BLaER1 (cell line): ENCODE measurements around the gene CBFA2T2.
A peak's percentile ranks its signal among the peaks of the same experiment; 100 is the strongest.
"Not testable (repeated sequence)": the region's sequence is repeated elsewhere in the genome, so short reads cannot be mapped to it uniquely, and the experiment has no call there.

Experiments
- H3K27ac ChIP-seq: shearing (Covaris generic); formaldehyde crosslinking; 2 replicates; pipeline ENCODE4 v1.8.1; 2022
- H3K27me3 ChIP-seq: shearing (Covaris generic); formaldehyde crosslinking; 2 replicates; pipeline ENCODE4 v1.8.1; 2022
- H3K36me3 ChIP-seq: shearing (Covaris generic); formaldehyde crosslinking; 2 replicates; pipeline ENCODE4 v1.8.1; 2022
- H3K4me1 ChIP-seq: shearing (Covaris generic); formaldehyde crosslinking; 2 replicates; pipeline ENCODE4 v1.8.1; 2022
- H3K4me2 ChIP-seq: shearing (Covaris generic); formaldehyde crosslinking; 2 replicates; pipeline ENCODE4 v1.8.1; 2022
- H3K4me3 ChIP-seq: shearing (Covaris generic); formaldehyde crosslinking; 2 replicates; pipeline ENCODE4 v1.8.1; 2022
- H3K9ac ChIP-seq: shearing (Covaris generic); formaldehyde crosslinking; 2 replicates; pipeline ENCODE4 v1.8.1; 2022
- H3K9me3 ChIP-seq: shearing (Covaris generic); formaldehyde crosslinking; 2 replicates; pipeline ENCODE4 v1.8.1; 2022
- H4K20me1 ChIP-seq: shearing (Covaris generic); formaldehyde crosslinking; 2 replicates; pipeline ENCODE4 v1.8.1; 2022
- Cebpa-rat ChIP-seq: shearing (Covaris generic); IDR thresholded peaks from 2 replicates; pipeline ENCODE4 v1.8.1; 2022

The CBFA2T2 gene

DNA sequence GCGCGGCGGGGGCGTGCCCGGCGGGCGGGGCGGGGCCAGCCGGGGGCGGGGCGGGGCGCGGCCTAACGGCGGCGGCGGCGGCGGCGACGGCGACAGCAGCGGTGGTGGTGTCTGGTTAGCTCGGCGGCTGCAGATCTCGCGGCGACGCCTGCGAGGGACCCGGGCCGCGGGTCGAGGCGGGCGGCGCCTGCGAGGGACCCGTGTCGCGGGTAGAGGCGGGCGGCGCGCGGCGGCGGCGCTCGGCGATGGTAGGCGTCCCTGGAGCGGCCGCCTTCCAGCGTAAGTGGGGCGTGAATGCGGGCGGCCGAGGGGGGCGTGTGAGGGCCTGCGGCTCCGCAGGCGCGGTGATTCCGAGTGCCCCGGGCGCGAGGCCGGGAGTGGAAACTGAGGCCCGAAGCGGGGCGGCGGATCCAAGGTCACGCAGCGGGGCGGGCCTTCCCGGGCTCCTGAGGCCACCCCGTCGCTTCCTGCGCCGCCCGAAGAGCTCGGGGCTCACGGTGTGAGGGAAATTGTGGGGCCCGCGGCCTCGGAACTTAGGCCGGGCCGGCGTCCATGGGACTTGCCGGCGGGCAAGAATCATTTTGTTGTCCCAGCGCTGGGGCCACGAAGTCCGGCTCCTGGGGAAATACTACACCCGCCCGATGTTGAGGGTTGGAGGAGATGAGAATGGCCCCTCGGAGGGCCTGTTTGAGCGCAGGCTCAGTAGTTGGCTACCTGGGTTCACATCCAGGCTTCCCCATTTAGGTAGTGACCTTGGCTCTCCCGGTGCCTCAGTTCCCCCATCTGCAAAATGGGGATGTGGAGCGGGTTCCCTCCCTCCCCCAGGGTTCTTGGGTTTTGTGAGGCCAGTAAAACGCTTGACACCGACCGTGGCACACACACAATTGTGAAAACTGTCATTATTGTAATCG is at the start of gene CBFA2T2:
Gene CBFA2T2 (plus strand): TSS at position 74 of the 911 bp plus-strand sequence. CDS start 172 bp downstream, at position 246.
- Histone ChIP-seq H3K36me3 (peaks cover 6% of the 10 kb centered on the region), H3K27ac (peak within 1 kb of the TSS; percentile 79), H4K20me1 (peaks cover 36% of the 10 kb centered on the region), H3K9ac (peak within 1 kb of the TSS; percentile 85), H3K4me2 (peak within 1 kb of the TSS; percentile 94), H3K27me3 (no peaks in the 10 kb centered on the region), H3K9me3 (no peaks in the 10 kb centered on the region), H3K4me3 (peak within 1 kb of the TSS; percentile 90), H3K4me1 (peaks cover 40% of the 10 kb centered on the region)
- TF ChIP-seq Cebpa-rat, result no peak

DNA sequence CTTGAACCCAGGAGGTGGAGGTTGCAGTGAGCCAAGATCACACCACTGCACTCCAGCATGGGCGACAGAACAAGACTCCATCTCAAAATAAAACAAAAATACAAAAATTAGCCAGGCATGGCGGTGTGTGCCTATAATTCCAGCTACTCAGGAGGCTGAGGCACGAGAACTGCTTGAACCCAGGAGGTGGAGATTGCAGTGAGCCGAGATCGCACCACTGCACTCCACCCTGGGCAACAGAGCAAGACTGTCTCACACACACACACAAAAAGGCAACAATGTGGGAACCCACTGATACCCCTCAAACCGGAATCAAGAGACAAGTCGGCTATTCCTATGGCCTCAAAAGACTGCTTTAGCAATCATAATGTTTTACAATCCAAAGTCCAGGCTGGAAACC is 49.3 kb upstream of the CBFA2T2 start:
- not testable (repeated sequence) for H3K27me3 ChIP-seq, H4K20me1 ChIP-seq, H3K9me3 ChIP-seq, H3K4me3 ChIP-seq
- H3K36me3 ChIP-seq, result peaks cover 31% of the 10 kb centered on the region
- H3K4me1 ChIP-seq, result peaks cover 73% of the 10 kb centered on the region
- peak overlapping the region; percentile 18; the same call in 1 of the 2 replicates for H3K9ac ChIP-seq
- H3K27ac ChIP-seq, result peak overlapping the region; percentile 28; the same call in 1 of the 2 replicates
- H3K4me2 ChIP-seq, result peak overlapping the region; percentile 92

DNA sequence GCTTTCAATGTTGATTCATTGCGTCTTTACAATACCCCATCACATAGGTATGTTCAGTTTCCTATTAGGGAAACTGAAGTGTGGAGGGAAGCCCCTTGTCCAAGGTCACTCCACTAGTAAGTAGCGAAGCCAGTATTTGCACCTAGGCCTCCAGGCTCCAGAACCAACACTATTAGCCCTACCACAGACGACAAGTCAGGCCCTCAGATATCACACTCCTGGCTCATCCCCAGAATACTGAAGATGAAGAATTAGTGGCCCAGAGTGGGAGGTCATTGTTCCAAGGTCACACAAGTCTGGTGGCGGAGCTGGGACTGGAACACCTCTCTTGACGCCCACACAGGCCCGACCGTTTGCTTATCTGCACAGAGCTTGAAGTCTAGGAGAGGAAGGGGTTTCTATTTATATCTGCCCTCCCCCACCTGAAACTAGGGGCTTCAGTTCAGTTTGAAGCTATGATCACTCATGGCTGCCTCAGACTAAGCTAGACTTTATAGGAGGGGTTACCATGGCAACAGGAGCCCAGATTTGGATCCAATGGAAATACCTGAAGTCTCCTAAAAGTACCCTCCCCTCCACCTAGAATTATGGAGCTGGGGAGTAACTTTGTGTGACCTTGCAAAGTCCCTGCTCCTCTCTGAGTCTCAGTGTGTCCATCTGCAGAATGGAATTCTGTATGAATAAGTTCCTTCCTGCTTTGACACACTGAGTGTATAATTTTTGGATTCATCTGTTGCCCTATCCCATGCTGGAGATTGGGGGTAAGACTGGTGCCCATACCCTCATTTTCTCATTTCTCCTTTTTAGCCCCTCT is 48.5 kb upstream of the CBFA2T2 start:
- 0 out of 2 replicates have a peak overlapping the region, but pooled peaks have one; percentile 89 for H3K4me3 ChIP-seq
- no peak for TF ChIP-seq Cebpa-rat
- H3K36me3 ChIP-seq, result peaks cover 23% of the 10 kb centered on the region
- peaks cover 81% of the 10 kb centered on the region for H3K4me1 ChIP-seq
- H3K27me3 ChIP-seq, result no peaks in the 10 kb centered on the region
- peak overlapping the region; percentile 92 for H3K4me2 ChIP-seq
- H4K20me1 ChIP-seq, result no peaks in the 10 kb centered on the region
- peak overlapping the region; percentile 18; the same call in 1 of the 2 replicates for H3K9ac ChIP-seq
- peak overlapping the region; percentile 28; the same call in 1 of the 2 replicates for H3K27ac ChIP-seq
- H3K9me3 ChIP-seq, result no peaks in the 10 kb centered on the region

DNA sequence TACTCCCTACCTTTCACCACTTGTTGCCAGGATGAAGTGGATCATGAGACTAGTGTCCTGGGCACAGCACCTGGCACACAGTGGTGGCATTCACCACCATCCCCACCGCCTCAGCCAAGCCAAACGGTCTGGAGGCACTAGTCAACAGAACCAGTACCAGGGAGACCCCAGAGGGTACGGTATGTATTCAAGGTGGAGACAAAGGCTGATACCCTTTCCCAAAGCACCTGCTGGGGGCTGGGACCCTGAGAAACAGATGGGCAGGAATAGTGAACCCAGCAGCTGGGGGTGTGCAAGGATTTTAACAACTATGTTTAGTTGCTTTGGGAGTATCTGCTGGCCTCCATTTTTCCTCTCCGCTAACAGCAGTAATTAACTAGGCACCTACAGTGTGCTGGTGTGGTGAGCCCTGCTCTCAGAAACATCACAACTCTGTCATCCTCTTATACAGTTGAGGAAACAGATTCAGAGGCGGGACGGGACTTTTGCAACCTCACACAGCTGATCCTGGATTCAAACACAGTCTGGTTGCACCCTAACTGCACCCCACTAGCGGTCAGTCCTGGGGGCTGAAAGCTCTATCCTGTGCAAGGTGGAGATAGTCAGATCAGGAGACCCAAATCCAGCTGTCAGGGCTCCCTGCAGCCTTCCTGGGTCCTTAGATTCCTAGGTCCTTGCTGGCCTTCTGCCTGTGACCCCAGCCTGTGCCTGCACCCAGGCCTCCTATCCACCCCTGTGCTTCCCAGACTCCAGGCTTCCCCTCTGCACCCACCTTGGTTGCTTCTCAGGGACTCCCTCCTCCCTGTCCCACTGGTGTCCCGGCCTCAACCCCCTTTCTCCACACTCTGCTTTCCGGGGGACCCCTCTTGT is 47.5 kb upstream of the CBFA2T2 start:
- H3K9ac ChIP-seq, result peak overlapping the region; percentile 82
- peak overlapping the region; percentile 79 for H3K27ac ChIP-seq
- H3K4me2 ChIP-seq, result peak overlapping the region; percentile 92
- no peaks in the 10 kb centered on the region for H4K20me1 ChIP-seq
- H3K9me3 ChIP-seq, result no peaks in the 10 kb centered on the region
- peaks cover 16% of the 10 kb centered on the region for H3K36me3 ChIP-seq
- peaks cover 89% of the 10 kb centered on the region for H3K4me1 ChIP-seq
- no peak for TF ChIP-seq Cebpa-rat
- no peaks in the 10 kb centered on the region for H3K27me3 ChIP-seq
- peak overlapping the region; percentile 89 for H3K4me3 ChIP-seq

DNA sequence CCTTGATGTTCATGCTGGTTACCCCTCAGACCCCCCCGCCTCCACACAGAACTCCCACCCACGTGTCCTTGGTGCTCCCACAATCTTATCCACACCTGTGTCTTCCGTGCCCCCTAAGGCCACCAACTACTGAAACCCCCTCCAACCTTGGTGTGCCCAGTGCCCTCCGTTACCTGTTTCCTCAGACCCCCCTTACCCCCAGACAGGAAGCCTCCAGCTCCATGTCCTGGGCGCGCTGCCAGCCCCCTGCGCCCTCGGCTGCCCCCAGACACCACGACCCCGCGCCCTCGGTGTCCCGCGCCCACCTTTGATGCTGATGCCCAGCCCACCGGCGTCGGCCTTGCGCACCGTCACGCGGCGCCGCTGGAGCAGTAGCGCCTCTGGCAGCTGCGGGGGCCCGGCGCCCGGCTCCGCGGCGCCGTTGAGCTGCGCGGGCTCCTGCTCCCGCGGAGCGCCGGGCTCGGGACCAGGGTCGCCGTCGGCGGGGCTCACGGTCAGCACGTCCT is 46.8 kb upstream of the CBFA2T2 start:
- H3K4me3 ChIP-seq, result peak overlapping the region; percentile 89
- H3K4me1 ChIP-seq, result peaks cover 86% of the 10 kb centered on the region
- H3K9ac ChIP-seq, result peak overlapping the region; percentile 82
- peak overlapping the region; percentile 79 for H3K27ac ChIP-seq
- H4K20me1 ChIP-seq, result no peaks in the 10 kb centered on the region
- H3K9me3 ChIP-seq, result peaks cover 2% of the 10 kb centered on the region
- H3K27me3 ChIP-seq, result no peaks in the 10 kb centered on the region
- peak overlapping the region; percentile 92 for H3K4me2 ChIP-seq
- no peak for TF ChIP-seq Cebpa-rat
- peaks cover 10% of the 10 kb centered on the region for H3K36me3 ChIP-seq

DNA sequence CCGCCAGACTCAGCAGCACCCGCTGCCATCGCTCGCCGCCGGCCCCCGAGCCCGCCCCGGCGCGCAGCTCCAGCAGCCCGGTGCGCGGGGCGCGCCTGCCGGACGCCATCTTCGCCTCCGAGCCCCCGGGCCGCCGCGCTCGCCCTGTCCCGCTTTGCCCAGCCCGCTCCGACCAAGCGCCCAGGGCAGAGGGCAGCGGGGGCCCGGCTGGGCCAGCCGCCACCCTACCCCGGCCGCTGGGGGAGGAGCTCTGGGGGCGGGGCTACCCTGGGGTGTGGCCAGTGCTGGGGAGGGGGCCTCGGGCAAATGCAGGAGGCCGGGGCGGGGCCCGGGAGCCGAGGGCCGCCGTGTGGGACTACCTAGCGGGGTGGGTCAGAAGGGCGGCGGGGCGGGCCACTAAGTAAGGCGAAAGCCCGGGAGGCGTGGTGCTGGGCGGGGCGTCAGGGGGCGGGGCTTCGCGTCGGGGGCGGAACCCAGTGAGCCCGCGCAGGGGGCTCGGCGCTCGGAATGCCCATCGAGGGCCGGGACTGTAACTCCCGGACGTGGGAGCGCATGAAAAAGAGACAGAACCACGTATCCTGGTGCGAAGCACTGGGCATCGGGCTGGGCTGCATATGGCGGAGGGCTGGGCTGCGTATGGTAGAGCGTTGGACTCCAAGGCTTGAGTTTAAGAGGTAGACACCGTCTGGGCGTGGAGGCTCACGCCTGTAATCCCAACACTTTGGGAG is 46.2 kb upstream of the CBFA2T2 start, which contains the start of gene SNTA1:
Gene SNTA1 (minus strand): TSS at position 252 of the 728 bp plus-strand sequence. CDS start 143 bp downstream, at position 109.
- Histone ChIP-seq H3K4me1 (peaks cover 80% of the 10 kb centered on the region), H3K27me3 (no peaks in the 10 kb centered on the region), H3K27ac (peak within 1 kb of the TSS; percentile 79), H4K20me1 (no peaks in the 10 kb centered on the region), H3K4me2 (peak within 1 kb of the TSS; percentile 92), H3K36me3 (peaks cover 4% of the 10 kb centered on the region), H3K9me3 (peaks cover 8% of the 10 kb centered on the region), H3K4me3 (peak within 1 kb of the TSS; percentile 89), H3K9ac (peak within 1 kb of the TSS; percentile 82)
- no peak for TF ChIP-seq Cebpa-rat

DNA sequence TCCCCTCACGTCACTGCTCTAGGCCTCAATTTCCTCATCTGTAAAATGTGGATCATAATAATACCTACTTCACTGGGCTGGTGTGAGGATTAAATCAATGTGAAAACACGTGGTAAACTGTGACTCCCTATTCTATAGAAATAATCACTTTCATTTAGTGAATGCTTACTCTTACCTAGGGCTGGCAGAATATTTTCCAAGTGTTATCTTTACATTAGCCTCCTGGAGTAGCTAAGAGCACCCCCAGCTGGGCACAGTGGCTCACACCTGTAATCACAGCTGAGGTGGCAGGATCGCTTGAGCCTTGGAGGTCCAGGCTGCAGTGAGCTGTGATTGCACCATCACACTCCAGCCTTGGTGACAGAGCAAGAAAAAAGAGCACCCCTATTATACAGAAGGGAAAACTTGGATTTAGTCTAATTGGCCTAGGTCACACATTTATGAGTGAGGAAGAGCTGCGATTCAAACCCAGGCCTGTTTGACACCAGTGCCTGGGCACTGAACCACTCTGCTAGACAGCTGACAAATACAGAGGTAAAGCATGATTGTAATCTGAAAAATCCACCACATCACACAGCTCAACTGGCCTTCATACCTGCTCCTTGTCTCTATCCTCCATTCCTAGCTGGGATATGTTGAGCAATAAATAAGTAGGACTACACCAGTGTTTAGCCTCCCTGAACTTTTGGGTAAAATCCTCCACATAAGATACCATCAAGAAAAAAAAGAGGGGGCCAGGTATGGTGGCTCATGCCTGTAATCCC is 44.9 kb upstream of the CBFA2T2 start:
- no peaks in the 10 kb centered on the region for H3K27me3 ChIP-seq

More for the DNA sequence above, 44.9 kb upstream of the CBFA2T2 start:
- H3K4me3 ChIP-seq, result peak overlapping the region; percentile 89
- H3K4me2 ChIP-seq, result peak overlapping the region; percentile 92
- TF ChIP-seq Cebpa-rat, result no peak
- H3K27ac ChIP-seq, result peak overlapping the region; percentile 35; the same call in 1 of the 2 replicates
- peaks cover 13% of the 10 kb centered on the region for H3K9me3 ChIP-seq
- peaks cover 67% of the 10 kb centered on the region for H3K4me1 ChIP-seq
- no peaks in the 10 kb centered on the region for H3K36me3 ChIP-seq
- H4K20me1 ChIP-seq, result no peaks in the 10 kb centered on the region
- peak overlapping the region; percentile 40; the same call in 1 of the 2 replicates for H3K9ac ChIP-seq
